C4-2B (cell line): Measurements from ENCODE around the gene CDHR3.

Experiments used
- ZFX ChIP-seq: fragments of 450-650 bp; IDR thresholded peaks from 2 replicates; pipeline ENCODE4 v1.6.1; 2017
- TF ChIP-seq, protein P1 (sequence below): fragments of 450-650 bp; conservative IDR thresholded peaks from 2 replicates; pipeline ENCODE4 v1.5.1; 2017; ENCODE audit warnings: mild to moderate bottlenecking

GRCh38 chr7:105972276-105972675 lies 9.2 kb downstream of the CDHR3 start:
- TF ChIP-seq, protein P1, sequence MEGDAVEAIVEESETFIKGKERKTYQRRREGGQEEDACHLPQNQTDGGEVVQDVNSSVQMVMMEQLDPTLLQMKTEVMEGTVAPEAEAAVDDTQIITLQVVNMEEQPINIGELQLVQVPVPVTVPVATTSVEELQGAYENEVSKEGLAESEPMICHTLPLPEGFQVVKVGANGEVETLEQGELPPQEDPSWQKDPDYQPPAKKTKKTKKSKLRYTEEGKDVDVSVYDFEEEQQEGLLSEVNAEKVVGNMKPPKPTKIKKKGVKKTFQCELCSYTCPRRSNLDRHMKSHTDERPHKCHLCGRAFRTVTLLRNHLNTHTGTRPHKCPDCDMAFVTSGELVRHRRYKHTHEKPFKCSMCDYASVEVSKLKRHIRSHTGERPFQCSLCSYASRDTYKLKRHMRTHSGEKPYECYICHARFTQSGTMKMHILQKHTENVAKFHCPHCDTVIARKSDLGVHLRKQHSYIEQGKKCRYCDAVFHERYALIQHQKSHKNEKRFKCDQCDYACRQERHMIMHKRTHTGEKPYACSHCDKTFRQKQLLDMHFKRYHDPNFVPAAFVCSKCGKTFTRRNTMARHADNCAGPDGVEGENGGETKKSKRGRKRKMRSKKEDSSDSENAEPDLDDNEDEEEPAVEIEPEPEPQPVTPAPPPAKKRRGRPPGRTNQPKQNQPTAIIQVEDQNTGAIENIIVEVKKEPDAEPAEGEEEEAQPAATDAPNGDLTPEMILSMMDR: no peak
- TF ChIP-seq ZFX: no peak
